Hepatic stellate cell (primary cell): ENCODE results near the gene DISP3.
A peak's percentile ranks its signal among the peaks of the same experiment; 100 is the strongest.

ENCODE experiments used
- DNase-seq: peaks from one replicate; pipeline ENCODE4 v3.0.0; 2011; ENCODE audit warnings: low spot score

Gene DISP3

DNA sequence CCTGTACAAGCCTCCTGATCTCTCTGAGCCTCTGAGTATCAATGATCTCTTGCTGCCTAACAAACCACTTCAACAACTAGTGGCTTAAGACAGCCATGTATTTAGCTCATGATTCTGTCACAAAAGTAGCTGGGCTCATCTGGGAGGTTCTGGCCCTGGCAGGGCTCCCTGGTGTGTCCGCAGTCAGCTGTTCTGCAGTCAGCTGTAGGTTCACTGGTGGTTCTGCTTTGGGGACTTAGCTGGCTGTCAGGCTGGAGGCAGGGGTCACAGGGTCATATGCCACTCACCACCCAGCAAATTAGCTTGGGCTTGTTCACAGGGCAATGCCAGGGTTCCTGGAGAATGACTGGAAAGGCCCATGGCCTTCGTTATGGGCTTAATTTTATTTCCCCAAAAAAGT lies 64.8 kb downstream of the DISP3 start:
- no peak for DNase-seq

DNA sequence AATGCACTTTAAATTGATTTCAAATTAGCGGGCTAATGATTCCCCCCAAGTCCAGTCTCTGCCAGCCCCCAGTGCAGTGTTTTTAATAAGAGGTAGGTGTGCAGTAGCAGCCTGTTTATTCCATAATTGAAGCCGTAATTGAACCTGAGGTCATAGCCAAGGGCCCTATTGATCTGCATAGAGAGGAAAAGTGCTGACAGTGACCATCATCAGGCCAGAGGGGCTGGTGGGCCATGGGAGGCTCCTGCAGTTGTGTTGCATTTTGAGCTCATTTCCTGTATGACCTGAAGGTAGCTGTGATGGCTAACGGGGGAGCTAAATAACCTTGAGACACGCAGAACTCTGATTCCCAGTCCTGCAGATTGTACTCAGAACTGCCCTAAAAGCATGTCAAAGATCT lies 67.5 kb downstream of the DISP3 start:
- DNase-seq: no peak

DNA sequence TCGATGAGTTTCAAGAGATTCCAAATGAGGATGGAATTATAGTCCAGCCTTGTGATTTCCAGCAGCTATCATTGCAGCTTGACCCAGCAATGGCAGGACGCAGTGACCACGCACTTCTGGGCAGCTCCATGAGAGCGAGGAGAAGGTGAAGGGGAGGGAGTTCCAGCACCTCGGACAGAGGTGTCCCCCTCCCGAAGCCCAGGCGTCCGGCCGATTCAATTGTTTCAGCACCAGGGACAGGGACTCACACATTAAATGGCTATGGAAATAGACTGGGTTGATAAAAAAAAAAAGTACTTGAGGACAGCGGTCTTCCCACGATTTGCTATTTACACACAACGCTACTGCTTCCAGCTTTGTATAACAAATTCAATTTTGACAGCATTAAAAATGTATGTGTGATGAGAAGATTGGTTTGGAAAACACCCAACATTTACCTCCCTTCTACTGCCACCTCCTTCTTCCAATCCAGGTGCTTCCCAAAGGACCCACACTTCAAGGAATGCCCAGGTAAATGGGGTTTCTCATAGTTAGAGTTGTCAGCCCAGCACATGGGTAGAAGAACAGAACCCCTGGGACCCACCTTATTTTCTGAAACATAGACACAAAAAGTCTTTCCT lies 71.8 kb downstream of the DISP3 start:
- peak; percentile 61 for DNase-seq

DNA sequence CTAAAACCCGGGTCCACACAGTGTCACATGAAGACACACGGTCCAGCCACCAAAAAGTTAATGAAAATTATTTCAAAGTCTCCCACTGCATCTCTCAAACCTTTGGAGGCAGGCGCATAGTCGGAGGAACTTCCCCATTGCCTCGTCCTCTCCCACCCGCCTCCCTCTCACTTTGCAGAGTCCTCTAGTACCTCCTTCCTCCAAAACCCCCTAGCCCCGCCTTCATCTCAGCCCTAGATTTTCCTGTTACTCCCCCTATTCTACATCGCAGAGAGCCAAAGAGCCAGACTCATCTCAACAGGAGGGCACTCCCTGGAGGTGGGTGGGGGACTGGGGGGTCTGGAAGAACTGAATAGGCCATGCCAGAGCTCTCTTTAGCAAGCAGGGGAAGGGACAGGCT lies 79.3 kb downstream of the DISP3 start:
- no peak for DNase-seq

DNA sequence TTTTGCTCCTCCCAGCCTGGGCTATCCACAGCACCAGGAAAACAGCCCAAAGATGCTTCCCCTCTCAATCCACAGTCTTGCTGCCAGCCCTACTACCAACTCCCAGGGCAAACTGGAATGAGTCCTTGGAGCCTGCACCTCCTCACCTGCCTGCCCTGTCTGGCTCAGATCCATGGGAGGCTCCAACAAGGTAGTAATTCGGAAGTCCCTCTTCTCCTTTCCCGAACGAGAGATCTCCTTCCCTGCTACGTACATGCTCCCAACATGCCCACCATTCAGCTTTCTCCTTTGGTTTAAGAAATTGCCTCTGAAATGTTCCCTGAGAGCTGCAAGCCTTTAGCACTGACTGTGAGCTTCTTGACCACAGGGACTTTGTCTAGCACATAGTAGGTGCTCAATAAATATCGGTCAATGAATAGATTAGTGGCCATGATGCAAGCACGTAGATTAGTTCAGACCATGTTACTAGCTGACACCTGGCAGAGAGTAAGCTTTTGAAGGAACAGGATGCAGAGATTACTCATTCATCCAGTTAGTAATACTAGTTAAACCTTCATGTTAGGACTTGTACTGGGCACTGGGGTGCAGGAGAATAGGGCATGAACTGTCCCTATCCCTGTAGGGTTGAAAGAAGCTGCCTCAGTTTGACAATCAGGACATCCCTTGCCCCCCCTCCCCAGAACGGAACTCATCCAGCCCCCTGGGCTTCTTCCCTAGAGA lies 80.1 kb downstream of the DISP3 start:
- DNase-seq: no peak

DNA sequence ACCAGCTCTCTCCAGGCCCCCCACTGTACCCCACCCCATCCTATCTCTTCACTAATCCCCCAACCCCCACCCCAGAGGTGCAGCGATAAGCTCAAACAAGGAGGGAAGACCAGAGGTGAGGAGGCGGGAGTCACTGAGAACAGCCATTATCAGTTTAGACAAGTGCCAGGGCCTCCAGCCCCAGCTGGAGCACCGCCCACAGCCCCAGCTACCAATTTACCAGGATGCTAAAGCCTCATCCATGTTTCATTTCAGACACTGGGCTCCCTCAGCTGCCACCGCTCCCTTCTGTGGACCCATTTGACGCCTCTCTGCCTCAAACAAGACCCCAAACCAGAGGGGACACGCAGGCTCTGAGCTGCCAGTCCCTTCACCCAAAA lies 80.6 kb downstream of the DISP3 start:
- DNase-seq: no peak

DNA sequence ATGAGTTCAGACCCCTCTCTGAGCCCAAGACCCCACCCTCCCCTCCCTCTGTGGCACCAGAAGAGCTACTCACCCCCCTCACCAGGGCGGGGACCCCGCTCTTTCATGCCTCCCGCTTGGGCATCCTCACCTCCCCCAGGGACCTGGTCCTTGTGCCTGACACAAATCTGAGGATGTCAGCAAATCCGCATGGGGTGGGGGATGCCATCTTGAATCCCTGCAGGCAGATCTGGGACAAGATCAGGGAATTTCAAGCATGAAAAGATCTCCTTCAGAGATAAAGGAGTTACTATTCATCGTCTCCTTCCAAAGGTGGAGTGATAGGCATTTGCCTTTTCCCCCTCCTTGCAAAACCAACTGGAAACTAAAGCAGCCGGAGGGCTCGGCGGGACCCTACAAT lies 81.1 kb downstream of the DISP3 start:
- no peak for DNase-seq

DNA sequence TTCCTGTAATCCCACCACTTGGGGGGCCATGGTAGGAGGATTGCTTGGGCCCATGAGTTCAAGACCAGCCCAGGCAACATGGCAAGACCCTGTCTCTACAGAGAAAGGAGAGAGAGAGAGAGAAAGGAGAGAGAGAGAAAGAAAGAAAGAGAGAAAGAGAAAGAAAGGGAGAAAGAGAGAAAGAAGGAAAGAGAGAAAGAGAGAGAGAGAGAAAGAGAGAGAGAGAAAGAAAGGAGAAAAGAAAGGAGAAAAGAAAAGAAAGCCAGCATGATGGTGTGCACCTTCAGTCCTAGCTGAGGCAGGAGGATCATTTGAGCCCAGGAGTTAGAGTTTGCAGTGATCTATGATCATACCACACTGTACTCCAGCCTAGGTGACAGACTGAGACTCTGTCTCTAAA lies 82.8 kb downstream of the DISP3 start:
- DNase-seq: no peak

DNA sequence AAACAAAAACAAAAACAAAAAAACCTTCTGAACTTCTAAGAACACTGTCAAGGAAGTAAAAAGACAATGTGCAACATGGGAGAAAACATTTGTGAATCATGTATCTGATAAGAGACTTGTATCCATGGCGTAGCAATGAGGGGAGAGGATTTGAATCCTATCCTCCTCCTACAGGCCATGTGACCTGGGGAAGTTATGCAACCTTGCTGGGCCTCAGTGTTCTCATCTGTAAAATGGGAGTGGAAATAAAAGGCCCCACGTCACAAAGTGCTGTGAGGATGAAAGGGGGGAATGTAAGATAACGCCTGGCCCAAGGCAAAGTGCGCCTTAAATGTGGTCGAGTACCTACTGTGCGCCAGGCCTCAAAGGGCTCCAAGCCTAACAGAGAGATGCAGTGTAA lies 83.7 kb downstream of the DISP3 start:
- DNase-seq: no peak

DNA sequence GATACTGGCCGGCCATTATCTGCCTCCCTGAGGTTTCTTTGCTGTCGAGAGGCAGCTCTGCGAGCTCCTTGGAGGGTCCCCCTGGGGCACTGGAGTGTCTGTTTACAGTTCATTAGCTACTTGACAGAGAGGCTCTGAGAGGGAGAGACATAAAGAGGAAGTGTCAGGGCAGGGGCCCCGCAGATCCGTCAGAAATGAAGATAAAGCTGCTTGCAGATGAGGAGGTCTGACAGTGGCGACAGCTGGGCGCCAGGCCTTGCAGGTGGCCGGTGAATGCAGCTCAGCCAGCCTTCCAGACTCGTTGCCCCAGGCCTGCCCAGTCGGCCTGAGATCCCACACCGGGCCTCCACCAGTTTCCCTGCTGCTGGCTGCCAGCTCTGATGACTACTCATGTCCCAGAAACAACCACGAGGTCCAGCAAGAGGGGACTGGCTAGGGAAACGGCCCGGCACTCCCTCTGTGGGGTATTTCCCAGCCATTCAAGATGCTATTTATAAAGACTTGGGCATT lies 84.7 kb downstream of the DISP3 start:
- DNase-seq: peak; percentile 22

DNA sequence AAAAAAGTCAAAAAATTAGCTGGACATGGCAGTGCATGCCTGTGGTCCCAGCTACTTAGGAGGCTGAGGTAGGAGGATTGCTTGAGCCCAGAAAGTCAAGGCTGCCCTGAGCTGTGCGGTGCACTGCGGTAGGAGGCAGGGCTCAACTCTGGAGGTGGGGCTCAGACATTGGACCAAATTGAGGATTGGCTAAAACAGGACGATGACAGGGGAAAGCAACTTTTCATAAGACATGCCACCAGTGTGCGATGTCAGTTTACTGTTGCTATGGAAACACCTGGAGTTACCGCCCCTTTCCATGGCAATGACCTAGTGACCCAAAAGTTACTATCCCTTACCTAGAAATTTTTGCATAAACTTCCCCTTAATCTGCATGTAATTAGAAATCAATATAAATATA lies 85.3 kb downstream of the DISP3 start:
- no peak for DNase-seq

DNA sequence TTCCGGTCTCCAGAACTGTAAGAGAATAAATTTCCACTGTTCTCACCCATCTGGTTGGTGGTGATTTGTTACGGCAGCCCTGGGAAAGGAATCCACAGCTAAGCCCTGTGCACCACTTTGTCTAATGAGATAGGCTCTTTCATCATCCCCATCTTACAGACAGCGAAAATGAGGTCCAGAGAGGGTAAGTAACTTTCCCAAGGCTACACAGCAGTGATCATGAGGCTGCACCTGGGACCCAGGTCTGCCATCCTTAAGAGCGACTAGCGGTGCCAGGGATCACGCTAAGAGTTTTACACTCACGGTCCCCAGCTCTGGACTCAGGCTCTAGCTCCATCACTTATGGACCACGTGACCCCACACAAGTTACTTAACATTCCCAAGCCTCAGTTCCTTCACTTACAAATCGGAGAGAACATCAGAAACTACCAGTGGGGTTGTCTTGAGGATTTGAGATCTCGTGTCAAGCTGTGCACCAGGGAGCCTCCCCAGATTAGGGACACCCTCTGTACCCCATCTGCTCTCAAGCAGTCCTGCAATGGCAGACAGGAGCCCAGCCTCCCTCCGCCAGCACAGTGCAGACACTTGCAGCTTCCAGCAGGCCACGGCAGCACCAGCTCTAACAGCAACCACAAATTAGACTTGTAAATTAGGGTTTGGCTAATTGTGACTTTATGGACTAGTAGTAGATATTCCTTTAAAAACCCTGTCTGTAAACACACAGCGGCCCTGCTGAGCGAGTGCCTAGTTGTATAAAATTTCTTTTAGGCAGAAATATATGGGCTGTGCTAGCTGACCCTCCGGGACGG lies 87.3 kb downstream of the DISP3 start:
- no peak for DNase-seq

DNA sequence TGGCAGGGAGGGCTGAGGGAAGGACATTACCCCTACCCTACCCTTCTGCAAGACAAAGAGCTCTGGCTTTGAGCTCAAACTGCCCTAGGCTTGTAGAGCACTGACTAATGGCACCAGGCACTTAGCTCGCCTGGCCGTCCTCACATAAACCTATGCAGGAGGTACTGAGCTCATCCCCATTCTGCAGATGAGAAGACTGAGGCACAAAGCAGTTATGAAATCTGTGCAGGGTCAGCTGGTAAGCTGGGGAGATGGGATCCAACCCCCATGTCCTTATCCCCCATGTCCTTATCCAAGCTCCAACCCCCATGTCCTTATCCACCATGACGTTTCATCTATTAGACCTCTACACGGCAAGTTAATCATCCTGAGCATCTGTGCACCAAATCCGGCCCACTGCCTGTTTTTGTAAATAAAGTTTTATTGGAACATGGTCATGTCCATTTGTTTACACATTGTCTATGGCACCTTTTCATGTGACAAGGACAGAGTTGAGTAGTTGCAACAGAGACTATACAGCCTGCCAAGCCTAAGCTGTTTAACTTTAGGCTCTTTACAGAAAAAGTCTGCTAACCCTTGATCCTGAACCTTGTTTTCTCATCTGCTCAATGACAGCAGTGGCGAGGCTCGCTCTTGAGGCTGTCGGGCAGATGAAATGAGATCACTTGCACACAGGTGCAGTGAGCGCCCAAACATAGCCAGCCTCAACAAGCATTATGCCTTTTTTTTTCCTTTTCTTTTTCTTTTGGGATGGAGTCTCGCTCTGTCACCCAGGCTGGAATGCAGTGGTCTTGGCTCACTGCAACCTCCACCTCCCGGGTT lies 88.5 kb downstream of the DISP3 start:
- DNase-seq: no peak

DNA sequence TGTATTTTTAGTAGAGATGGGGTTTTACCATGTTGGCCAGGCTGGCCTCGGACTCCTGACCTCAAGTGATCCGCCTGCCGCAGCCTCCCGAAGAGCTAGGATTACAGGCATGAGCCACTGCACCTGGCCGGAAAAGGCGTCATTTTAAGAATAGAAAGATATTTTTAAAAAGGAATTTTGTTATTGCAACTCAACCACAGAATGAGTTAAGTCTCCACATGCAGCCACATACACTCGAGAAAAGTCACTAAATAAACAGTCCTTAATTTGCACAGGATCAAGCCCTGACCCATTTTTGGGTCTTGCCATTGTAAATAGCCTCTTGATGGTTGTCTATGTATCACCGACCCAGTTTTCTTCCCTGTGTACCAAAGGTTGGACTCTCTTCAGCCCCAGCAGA lies 89.7 kb downstream of the DISP3 start:
- DNase-seq: no peak

DNA sequence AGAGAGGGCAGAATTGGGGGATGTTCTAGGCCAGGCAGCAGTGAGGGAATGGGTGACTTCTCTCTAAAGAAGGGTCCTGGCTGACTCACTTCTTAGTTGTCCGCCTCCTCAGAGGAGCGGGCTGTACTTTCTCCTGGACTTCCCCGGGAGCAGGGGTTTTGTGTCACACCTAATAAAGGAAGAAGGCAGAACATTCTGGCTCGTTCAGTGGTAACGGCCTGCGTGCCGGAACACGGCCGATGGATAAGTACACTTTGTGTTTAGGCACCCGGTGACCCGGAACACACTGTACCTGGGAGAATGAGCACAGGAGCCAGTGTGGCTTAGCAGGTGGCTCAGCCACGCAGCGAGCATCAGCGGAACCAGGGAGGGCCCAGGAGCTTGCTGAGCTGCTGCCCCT lies 90.6 kb downstream of the DISP3 start:
- DNase-seq: no peak

DNA sequence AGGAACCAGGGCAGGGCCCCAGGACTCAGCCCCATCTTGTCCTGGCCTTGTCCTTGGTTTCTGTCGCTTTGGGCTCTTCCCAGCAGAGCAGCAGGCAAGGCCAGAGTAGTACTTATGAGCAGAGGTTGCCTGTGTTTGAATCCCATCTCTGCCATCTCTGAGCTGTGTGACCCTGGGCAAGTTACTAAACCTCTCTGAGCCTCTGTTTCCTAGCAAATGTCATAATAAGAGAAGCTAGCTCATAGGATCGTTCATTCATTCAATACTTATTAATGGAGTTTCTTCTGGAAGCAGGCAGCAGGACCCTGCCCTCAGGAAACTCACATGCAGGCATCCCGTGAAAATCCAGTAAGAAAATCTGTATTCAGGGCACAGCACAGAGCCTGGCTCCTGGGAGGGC lies 91.0 kb downstream of the DISP3 start:
- no peak for DNase-seq

DNA sequence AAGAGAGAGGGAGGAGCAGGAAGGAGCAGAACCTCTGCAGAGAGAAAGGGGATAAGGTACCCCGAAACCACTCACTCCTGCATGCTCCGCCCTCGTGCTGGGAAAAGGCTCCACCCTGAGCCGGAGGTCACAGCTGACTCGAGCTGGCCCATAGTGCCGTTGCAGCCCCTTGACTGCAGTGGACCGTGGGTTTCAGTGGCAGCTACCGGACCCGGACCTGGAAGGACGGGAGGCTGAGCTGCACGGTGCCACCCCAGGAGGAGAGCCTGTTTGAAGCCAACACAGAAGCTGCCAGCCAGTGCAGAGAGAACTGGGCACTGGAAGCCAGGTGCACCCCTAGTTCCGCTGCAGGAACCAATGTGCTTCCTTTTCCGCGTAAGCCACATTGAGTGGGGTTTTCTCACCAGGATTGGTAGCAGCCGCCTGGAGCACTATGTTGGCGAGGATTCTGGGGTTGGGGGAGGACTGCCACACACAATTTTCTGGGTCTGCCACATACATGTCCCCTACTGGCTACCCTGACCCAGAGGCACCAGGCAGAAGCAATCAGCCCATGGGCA lies 91.9 kb downstream of the DISP3 start:
- no peak for DNase-seq

DNA sequence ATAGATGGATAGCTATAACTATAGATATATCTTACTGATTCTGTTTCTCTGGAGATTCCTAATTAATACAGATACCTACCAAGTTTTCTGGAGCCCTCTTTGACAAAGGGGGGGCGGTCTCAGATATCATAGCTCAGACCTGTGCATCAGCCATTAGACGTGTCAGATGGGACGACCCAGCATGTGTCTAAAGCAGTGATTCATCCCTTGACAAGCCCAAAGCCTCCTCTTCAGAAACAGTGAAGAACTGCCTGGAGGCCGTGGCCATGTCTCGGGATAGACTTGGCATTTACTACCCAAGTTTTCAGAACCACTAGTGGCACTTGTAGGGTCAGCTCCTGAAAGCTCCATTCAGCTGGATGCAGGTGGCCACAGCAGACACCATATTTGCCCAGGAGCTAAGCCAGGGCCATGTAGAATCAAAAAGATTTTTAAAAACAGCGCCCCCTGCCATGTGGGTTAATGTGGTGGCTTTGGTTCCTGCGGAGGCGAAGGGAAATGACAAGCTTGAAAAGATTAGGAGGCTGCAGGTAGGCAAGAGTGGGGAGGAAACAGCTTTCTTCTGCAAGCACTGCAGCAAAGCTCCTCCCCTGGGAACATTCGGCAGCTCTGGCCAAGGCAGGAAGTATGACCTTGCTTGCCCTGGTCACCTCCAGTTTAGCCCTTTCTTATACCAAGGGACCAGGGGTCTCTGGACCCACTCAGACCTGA lies 93.1 kb downstream of the DISP3 start:
- no peak for DNase-seq

DNA sequence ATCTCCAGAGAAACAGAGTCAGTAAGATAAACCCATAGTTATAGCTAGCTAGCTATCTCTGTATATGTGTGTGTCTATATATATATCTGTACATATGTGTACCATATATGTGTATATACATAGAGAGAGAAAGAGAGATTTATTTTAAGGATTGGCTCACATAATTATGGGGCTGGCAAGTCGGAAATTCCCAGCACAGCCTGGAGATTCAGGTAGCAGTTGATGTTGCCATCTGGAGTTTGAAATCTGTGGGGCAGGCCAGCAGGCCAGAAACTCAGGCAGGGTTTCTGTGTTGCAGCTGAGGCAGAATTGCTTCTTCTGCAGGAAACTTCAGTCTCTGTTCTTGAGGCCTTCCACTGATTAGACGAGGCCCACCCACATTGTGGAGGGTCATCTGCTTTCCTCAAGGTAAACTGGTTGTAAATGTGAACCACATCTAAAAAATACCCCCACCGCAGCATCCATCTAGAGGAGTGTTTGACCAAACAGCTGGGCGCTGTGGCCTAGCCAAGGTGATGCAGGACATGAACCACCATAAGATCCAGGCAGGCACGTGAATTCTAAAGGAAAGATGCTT lies 94.2 kb downstream of the DISP3 start:
- no peak for DNase-seq

DNA sequence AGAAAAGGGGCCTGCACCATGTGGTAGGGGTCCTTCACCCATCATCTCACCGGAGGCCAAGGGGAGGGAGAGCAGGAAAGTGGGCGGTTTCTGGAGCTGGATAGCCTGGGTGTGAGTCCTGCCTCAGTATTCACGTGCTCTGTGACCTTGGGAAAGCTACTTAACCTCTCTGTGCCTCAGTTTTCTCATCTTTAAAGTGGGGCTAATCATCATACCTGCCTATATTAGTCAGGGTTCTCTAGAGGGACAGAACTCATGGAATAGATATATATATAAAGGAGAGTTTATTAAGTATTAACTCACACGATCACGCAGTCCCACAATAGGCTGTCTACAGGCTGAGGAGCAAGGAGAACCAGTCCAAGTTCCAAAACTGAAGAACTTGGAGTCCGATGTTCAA lies 96.6 kb downstream of the DISP3 start:
- DNase-seq: no peak
